ENCODE data around the gene SPATS2L. TPM values are rescaled to one million over a fixed set of nuclear protein-coding genes. Genes with fewer than 3 reads are reported as not detected.

Gene SPATS2L
- total and polyA plus RNA-seq, 8 donors: 81.2 to 96.7 (median 91.2) TPM

GRCh38 chr2:200507179-200507578 is 200.7 kb downstream of the SPATS2L start:
- Histone ChIP-seq H3K9me3 (no peaks in the 10 kb centered on the region), H3K4me3 (no peak overlapping the region), H3K4me1 (peaks cover 3 to 16% of the 10 kb centered on the region in 2 donors), H3K36me3 (peaks cover 0 to 24% of the 10 kb centered on the region in 2 donors), H3K27ac (no peak overlapping the region), H3K27me3 (no peaks in the 10 kb centered on the region)
- no peak for DNase-seq
- intact Hi-C loops (cut with DNase I): no loop called here
- ATAC-seq: no peak
- TF ChIP-seq CTCF (IDR thresholded peaks at IDR 0.05): no peak

GRCh38 chr2:200509235-200509611 is 202.7 kb downstream of the SPATS2L start:
- Histone ChIP-seq H3K9me3 (no peaks in the 10 kb centered on the region), H3K27me3 (no peaks in the 10 kb centered on the region), H3K4me1 (peaks cover 3 to 16% of the 10 kb centered on the region in 2 donors), H3K27ac (peak overlapping the region; percentile 75 to 90), H3K4me3 (peak overlapping the region; percentile 72 to 78), H3K36me3 (peaks cover 0 to 5% of the 10 kb centered on the region in 2 donors)
- intact Hi-C loops (cut with DNase I): no loop called here
- TF ChIP-seq CTCF (IDR thresholded peaks at IDR 0.05): no peak
- DNase-seq (peak in 1 of 4 donors; percentile 3), ATAC-seq (peak; percentile 4)

- peak; percentile 85 to 100 (median 94) for DNase-seq
- ATAC-seq: peak; percentile 99
- Histone ChIP-seq H3K4me1 (peaks cover 3 to 16% of the 10 kb centered on the region in 2 donors), H3K27me3 (no peaks in the 10 kb centered on the region), H3K9me3 (no peaks in the 10 kb centered on the region), H3K4me3 (peak within 1 kb of the TSS; percentile 72 to 78), H3K27ac (peak within 1 kb of the TSS; percentile 75 to 90), H3K36me3 (no peaks in the 10 kb centered on the region)
- peak; percentile 79 to 87 for TF ChIP-seq CTCF (IDR thresholded peaks at IDR 0.05)
- intact Hi-C loops (cut with DNase I): no loop called here
Measured at GRCh38 chr2:200509612-200510433, 203.3 kb downstream of the SPATS2L start, which contains the start of gene KCTD18. Gene KCTD18, minus strand, starts transcription at chr2:200510068. Its CDS starts 3,052 bp downstream, at chr2:200507016.

GRCh38 chr2:200515155-200515554 is 208.7 kb downstream of the SPATS2L start:
- no peak for TF ChIP-seq CTCF (IDR thresholded peaks at IDR 0.05)
- Histone ChIP-seq H3K4me1 (peaks cover 3 to 4% of the 10 kb centered on the region in 2 donors), H3K36me3 (no peaks in the 10 kb centered on the region), H3K27ac (no peak overlapping the region), H3K9me3 (no peaks in the 10 kb centered on the region), H3K27me3 (no peaks in the 10 kb centered on the region), H3K4me3 (no peak overlapping the region)
- intact Hi-C loops (cut with DNase I): no loop called here
- DNase-seq (no peak), ATAC-seq (no peak)

GRCh38 chr2:200523158-200523557 is 216.7 kb downstream of the SPATS2L start:
- intact Hi-C loops (cut with DNase I): no loop called here

More at GRCh38 chr2:200523158-200523557, 216.7 kb downstream of the SPATS2L start:
- H3K4me3 ChIP-seq: no peak overlapping the region
- H3K27ac ChIP-seq: no peak overlapping the region
- H3K9me3 ChIP-seq: no peaks in the 10 kb centered on the region
- peaks cover 6 to 12% of the 10 kb centered on the region in 2 donors for H3K4me1 ChIP-seq
- TF ChIP-seq CTCF (IDR thresholded peaks at IDR 0.05): no peak
- H3K27me3 ChIP-seq: no peaks in the 10 kb centered on the region
- H3K36me3 ChIP-seq: no peaks in the 10 kb centered on the region
- DNase-seq (no peak), ATAC-seq (no peak)
